D721Med (cell line): ENCODE results near the gene LRRFIP2.
"Not testable (repeated sequence)": the region's sequence is repeated elsewhere in the genome, so short reads cannot be mapped to it uniquely, and the experiment has no call there.

Experiments
- DNase-seq: peaks from one replicate; pipeline ENCODE4 v3.0.0; 2011; ENCODE audit warnings: low spot score; ENCODE audit not compliant: insufficient read length
- FAIRE-seq: peaks from 2 replicates; lab custom pipeline; 2011; peaks lifted over from hg19 to GRCh38; lab: Jason Lieb, UNC
- CTCF ChIP-seq: IDR thresholded peaks from 2 replicates; pipeline ENCODE4 v1.5.1; 2012; ENCODE audit warnings: mild to moderate bottlenecking, control low read depth; ENCODE audit not compliant: insufficient read depth; ENCODE audit errors: missing control alignments

Gene LRRFIP2

GRCh38 chr3:37174532-37175126 is at the start of gene LRRFIP2:
Gene LRRFIP2, minus strand, starts transcription at chr3:37174582. Its CDS starts 25,599 bp downstream, at chr3:37148983.
- TF ChIP-seq CTCF: no peak
- DNase-seq (no peak), FAIRE-seq (no peak)

GRCh38 chr3:37223576-37223975 is 49.2 kb upstream of the LRRFIP2 start:
- DNase-seq: no peak
- TF ChIP-seq CTCF: no peak
- no peak for FAIRE-seq

GRCh38 chr3:37223141-37223558 is 48.8 kb upstream of the LRRFIP2 start:
- DNase-seq (no peak), FAIRE-seq (no peak)
- no peak for TF ChIP-seq CTCF

GRCh38 chr3:37222542-37222941 is 48.2 kb upstream of the LRRFIP2 start:
- not testable (repeated sequence) for FAIRE-seq, DNase-seq

GRCh38 chr3:37221407-37221806 is 47.0 kb upstream of the LRRFIP2 start:
- DNase-seq (no peak), FAIRE-seq (no peak)
- no peak for TF ChIP-seq CTCF

- no peak for DNase-seq
- no peak for TF ChIP-seq CTCF
- FAIRE-seq: no peak
These were observed 44.9 kb upstream of the LRRFIP2 start for GRCh38 chr3:37219266-37219665.

- DNase-seq (no peak), FAIRE-seq (no peak)
- TF ChIP-seq CTCF: no peak
These were observed 43.8 kb upstream of the LRRFIP2 start for GRCh38 chr3:37218206-37218605.
